Upper lobe of right lung (tissue), 1 donor: ENCODE data around the gene MT1E. TPM values are rescaled to one million over a fixed set of nuclear protein-coding genes. Genes with fewer than 3 reads are reported as not detected.

Source experiments
- ATAC-seq: fragments of 200-7000 bp; cut with Tn5 transposase; one replicate; pipeline ENCODE4 v1.9.1; 2020; ENCODE audit warnings: mild to moderate bottlenecking, moderate library complexity
- DNase-seq: peaks from one replicate; pipeline ENCODE4 v3.0.0-alpha.2; 2020
- H3K27ac ChIP-seq: fragments of 200-600 bp; one replicate; pipeline ENCODE4 v1.8.0; 2022
- H3K27me3 ChIP-seq: fragments of 200-600 bp; one replicate; pipeline ENCODE4 v1.8.0; 2022; ENCODE audit warnings: mild to moderate bottlenecking
- H3K36me3 ChIP-seq: fragments of 200-600 bp; one replicate; pipeline ENCODE4 v1.8.0; 2022
- H3K4me1 ChIP-seq: fragments of 200-600 bp; one replicate; pipeline ENCODE4 v1.8.0; 2022
- H3K4me3 ChIP-seq: fragments of 200-600 bp; one replicate; pipeline ENCODE4 v1.8.0; 2022; ENCODE audit warnings: mild to moderate bottlenecking
- H3K9me3 ChIP-seq: fragments of 200-600 bp; one replicate; pipeline ENCODE4 v1.8.0; 2022
- intact Hi-C: fragments of 100-400 bp; cut with DNase I; formaldehyde crosslinking; loops from one replicate; pipeline ENCODE4 v1.11.0; 2022
- total RNA-seq: library from RNA; stranded (reverse); fragmentation: NEBNext Ultra II Directional; extraction: Animal tissue kit (Norgen Biotek cat#: 25700); gene quantifications from one replicate; pipeline ENCODE4 v1.2.1, GENCODE V29; 2021
- TF ChIP-seq, protein P1 (sequence below): fragments of 200-600 bp; IDR thresholded peaks from one replicate; pipeline ENCODE4 v1.8.0; 2022; ENCODE audit warnings: antibody characterized with exemption
- donor health status: DM: no; HTN: yes; CAD: no; lungs with severe emphysema.

The MT1E gene
- total RNA-seq, 1 donor from 2014 or later, result 154 TPM

DNA sequence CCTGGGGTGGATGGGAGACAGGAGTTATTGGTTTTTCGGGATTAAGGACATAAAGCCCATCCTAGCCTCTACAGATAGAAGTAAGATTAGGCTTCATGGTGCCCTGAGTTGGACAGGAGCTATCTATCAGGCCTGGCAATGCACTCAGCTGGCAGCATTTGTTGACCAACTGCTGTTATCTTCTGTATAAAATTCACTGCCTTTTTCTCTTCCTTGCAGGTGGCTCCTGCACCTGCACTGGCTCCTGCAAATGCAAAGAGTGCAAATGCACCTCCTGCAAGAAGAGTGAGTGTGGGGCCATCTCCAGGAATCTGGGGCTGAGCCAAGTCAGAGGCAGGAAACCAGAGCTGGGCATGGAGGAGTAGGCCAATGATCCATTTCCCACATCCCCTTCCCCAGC lies 13.5 kb downstream of the MT1E start:
- TF ChIP-seq, protein P1, sequence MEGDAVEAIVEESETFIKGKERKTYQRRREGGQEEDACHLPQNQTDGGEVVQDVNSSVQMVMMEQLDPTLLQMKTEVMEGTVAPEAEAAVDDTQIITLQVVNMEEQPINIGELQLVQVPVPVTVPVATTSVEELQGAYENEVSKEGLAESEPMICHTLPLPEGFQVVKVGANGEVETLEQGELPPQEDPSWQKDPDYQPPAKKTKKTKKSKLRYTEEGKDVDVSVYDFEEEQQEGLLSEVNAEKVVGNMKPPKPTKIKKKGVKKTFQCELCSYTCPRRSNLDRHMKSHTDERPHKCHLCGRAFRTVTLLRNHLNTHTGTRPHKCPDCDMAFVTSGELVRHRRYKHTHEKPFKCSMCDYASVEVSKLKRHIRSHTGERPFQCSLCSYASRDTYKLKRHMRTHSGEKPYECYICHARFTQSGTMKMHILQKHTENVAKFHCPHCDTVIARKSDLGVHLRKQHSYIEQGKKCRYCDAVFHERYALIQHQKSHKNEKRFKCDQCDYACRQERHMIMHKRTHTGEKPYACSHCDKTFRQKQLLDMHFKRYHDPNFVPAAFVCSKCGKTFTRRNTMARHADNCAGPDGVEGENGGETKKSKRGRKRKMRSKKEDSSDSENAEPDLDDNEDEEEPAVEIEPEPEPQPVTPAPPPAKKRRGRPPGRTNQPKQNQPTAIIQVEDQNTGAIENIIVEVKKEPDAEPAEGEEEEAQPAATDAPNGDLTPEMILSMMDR, result no peak
- Histone ChIP-seq H3K27ac (no peak overlapping the region), H3K4me1 (peaks cover 33% of the 10 kb centered on the region), H3K27me3 (peaks cover 39% of the 10 kb centered on the region), H3K9me3 (no peaks in the 10 kb centered on the region), H3K36me3 (no peaks in the 10 kb centered on the region), H3K4me3 (no peak overlapping the region)
- ATAC-seq (no peak), DNase-seq (no peak)
- intact Hi-C loops, result no loop called here

DNA sequence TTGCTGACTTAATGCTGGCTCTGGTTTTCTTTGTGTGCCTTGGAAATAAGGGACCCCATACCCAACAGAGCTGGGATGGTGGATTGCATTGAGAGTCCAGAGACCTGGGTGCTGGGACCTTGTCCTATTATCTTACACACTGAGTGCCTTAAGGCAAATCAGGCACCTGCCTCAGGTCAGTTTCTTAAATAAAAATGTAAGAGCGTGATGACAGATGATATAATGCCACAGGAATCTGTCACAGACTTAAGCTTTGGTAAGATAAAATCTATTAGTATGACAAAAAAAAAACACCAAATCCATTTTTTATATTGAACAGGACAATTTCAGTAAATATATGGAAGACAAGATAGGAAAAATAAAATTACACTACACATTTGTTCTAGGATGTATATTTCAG lies 14.5 kb downstream of the MT1E start:
- Histone ChIP-seq H3K9me3 (no peaks in the 10 kb centered on the region), H3K27ac (no peak overlapping the region), H3K27me3 (peaks cover 29% of the 10 kb centered on the region), H3K4me3 (no peak overlapping the region), H3K4me1 (peaks cover 33% of the 10 kb centered on the region), H3K36me3 (no peaks in the 10 kb centered on the region)
- ATAC-seq (no peak), DNase-seq (no peak)
- TF ChIP-seq, protein P1, result no peak
- intact Hi-C loops, result no loop called here

DNA sequence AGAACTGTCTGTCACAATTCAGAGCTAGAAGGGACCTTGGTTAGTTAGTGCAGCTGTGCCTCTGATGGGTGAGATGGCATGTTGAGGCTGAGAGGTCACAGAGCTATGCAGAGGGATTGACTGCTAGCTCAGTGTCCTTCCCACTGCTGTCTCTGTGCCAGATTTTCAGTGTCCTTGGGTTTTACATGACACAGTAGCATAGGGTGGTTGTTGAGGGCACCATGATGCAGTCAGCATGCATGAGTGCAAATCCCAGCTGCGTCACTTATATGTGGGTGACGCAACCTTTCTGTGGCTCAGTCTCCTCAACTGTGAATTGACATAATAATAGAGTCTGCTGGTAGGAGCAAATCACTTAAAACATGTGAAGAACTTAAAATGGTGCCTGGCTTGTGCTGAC lies 15.6 kb downstream of the MT1E start:
- H3K27ac ChIP-seq, result no peak overlapping the region
- DNase-seq (no peak), ATAC-seq (no peak)
- peaks cover 26% of the 10 kb centered on the region for H3K4me1 ChIP-seq
- intact Hi-C loops, result no loop called here
- H3K4me3 ChIP-seq, result no peak overlapping the region
- peaks cover 18% of the 10 kb centered on the region for H3K27me3 ChIP-seq
- TF ChIP-seq, protein P1, result no peak
- H3K9me3 ChIP-seq, result no peaks in the 10 kb centered on the region
- no peaks in the 10 kb centered on the region for H3K36me3 ChIP-seq

DNA sequence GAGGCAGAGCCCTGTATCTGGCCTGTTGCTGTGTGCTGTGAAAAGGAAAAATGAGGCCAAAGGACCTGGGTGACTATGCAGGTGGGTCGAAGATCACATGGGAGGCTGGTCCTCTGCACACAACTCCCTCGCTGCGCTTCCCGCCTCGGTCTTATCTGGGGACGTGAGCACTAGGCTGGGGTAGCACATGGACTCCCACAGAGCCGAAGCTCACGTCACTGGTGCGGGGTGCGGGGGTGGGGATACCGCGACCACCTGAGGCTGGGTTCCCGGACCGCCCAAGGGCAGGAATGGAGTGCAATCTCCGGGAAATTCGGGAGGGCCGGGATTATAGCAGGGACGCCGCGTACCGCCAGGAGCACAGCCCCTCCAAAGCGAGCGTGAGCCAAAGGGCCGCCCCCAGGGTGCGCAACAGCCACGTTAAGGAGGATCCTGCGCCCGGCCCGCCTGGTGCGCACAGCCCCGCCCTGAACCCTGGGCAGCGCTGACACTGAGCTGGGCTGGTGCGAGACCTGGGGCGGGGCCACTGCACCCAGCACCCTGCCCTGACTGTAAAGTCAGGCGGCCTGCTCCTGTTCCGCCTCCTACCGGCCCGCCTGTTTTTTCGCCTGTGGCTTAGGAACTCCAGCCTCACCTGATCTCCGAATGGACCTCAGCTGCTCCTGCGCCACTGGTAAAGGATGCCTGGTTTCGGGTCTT lies 17.6 kb downstream of the MT1E start:
- Histone ChIP-seq H3K4me3 (peak overlapping the region; percentile 37), H3K27ac (no peak overlapping the region), H3K4me1 (peaks cover 22% of the 10 kb centered on the region), H3K27me3 (peaks cover 30% of the 10 kb centered on the region), H3K36me3 (no peaks in the 10 kb centered on the region), H3K9me3 (no peaks in the 10 kb centered on the region)
- DNase-seq, result peak; percentile 90
- ATAC-seq, result peak; percentile 96
- intact Hi-C loops, result no loop called here
- TF ChIP-seq, protein P1, result peak; percentile 47

DNA sequence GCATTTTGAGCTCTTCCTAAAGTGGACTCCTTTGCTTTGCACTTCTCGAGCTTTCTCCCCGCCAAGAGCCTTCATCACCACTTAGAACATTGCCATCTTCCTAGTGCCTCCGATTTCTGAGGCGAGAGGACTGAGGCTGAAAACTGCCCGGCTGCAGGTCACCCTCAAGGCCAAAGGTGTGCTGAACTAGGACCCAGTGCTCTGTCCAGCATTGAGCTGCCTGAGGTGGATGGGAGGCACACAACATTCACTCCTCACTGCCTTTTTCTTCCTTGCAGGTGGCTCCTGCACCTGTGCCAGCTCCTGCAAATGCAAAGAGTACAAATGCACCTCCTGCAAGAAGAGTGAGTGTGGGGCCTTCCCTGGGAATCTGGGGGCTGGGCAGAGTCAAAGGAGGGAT lies 18.3 kb downstream of the MT1E start:
- Histone ChIP-seq H3K27ac (no peak overlapping the region), H3K9me3 (no peaks in the 10 kb centered on the region), H3K27me3 (peaks cover 32% of the 10 kb centered on the region), H3K4me3 (peak overlapping the region; percentile 37), H3K36me3 (no peaks in the 10 kb centered on the region), H3K4me1 (peaks cover 16% of the 10 kb centered on the region)
- ATAC-seq (no peak), DNase-seq (no peak)
- TF ChIP-seq, protein P1, result no peak
- intact Hi-C loops, result no loop called here

DNA sequence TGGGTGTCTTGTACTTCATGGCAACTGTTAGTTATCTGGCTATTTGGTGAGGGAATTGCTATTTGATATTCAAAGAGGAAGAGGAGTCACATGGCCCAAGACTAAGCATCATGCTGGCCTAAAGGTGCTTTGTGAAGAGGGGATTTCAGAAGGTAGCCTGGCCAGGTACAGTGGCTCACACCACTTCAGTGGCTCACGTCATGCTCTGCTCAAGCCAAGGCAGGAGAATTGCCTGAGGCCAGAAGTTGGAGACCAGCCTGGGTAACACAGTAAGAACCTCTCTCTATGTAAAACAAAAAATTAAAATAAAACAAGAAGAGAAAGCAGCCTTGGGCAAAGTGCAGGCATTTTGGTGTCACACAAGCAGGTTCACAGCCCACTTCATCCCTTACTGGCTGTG lies 19.7 kb downstream of the MT1E start:
- Histone ChIP-seq H3K4me3 (no peak overlapping the region), H3K4me1 (peaks cover 12% of the 10 kb centered on the region), H3K36me3 (no peaks in the 10 kb centered on the region), H3K9me3 (no peaks in the 10 kb centered on the region), H3K27me3 (peaks cover 26% of the 10 kb centered on the region), H3K27ac (no peak overlapping the region)
- DNase-seq (no peak), ATAC-seq (no peak)
- TF ChIP-seq, protein P1, result no peak
- intact Hi-C loops, result no loop called here
